COR-L47 (cell line): ENCODE data around the gene HEBP1.

Experiments used
- DNase-seq: peaks from one replicate; lab custom pipeline; 2025; lab: John Stamatoyannopoulos, UW

HEBP1 gene

GRCh38 chr12:12990700-12991468 lies 9.2 kb downstream of the HEBP1 start:
- DNase-seq: no peak

DNA sequence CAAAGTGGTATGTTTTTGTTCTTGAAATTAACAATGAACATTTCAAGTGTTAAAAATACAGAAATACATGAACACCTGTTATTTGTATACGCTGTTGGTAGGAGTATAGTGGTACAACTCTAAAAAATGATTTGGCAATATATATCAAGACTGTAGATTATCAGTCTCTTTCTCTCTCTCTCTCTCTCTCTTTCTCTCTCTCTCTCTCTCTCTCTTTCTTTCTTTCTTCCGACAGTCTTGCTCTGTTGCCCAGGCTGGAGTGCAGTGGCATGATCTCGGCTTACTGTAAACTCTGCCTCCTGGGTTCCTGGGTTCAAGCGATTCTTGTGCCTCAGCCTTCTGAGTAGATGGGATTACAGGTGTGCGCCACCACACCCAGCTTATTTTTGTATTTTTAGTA lies 12.6 kb downstream of the HEBP1 start:
- DNase-seq: no peak

DNA sequence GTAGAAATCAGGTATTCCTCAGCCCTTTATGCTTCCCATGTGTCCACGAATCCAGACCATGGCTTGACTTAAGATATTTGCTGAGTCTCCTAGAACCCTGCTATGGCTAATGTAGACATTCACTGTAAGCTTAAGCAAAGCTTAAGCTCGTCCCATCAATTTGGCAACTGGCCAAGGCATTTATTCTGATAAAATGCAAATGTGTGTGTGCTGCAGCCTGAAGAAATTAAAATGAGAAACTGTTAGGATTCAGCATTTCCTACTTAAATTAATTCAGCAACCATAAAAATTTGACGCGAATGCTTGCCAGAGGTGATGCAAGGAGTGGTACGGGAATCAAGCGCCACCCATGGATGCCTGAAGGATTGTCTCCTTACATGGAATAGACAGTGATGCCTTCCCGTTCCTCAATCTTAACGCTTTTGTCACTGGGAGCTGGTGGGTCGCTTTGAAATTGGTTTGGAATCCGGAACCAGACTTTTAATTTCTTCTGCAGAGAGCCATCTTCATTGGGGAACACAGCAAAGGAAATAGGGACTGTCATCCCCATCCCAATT lies 13.2 kb downstream of the HEBP1 start:
- DNase-seq: no peak

DNA sequence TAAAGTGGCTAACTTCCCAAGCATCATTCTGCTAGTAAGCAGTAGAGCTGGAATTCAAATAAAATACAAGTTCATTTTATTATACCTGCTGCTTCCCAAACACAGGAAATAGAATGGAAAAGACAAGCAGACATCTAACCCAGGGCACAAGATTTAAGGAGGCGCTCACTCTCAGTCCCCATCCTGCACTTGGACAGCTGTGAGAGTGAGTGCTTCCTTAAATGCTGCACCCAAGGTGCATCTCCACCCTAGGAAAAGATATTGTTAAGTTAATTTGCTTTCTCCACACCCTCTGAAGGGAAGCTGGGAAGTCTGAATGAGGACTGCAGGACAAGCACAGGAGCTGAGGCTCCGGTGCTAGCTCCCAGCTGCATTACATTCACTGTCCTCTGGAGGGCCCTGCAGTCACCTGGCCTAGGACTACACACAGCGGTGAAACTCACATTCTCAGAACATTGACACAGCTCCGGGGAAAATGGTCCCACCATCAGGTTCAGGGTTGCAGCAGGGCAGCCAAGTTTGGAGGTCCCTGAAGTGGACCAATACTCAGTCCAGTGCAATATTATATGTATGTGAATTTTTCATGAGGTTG lies 14.2 kb downstream of the HEBP1 start:
- DNase-seq: no peak

DNA sequence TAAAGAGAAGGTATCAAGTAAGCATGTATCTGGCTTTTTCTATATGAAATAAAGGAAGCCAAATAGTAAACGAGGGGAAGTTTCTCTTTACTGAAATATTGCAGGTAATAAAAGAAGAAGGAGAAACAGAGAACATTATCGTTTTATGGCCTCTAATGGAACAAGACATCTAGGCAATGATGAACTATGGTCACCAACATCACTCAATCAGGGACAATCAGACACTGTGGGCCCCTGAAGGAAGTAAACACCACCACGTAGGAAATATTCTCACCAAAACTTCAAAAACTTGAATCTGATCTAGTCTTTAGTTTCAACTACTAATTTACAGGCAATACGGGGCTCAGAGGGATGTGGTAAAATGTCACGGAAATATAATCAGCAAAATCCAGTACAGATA lies 15.9 kb downstream of the HEBP1 start:
- DNase-seq: no peak

- no peak for DNase-seq
Observed at GRCh38 chr12:12983420-12984035, 16.5 kb downstream of the HEBP1 start.

GRCh38 chr12:12982331-12982730 lies 17.7 kb downstream of the HEBP1 start:
- no peak for DNase-seq

DNA sequence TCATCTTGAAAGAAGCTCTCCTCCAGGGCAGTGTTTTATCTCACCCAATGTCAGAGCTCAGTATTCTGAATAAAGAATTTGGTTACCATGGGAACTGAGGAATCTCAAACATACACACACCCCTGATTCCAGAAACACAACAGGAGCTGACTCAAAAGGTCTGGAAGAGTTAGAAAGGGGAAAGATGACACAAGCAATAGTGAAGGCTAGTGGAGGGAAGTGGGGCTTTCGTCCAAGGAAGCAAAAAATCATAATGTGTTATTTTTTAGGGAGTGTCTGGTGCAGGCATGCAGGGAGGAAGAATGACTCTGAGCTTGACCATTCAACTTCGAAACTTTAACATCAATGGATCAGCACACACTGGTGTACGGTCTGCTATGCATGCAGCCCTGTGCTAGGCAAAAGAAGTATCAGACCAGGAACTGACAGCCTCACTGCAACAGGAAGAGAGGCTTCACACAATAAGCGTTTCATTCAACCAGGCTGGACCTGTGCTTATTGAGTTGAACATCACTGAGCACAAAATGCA lies 20.3 kb downstream of the HEBP1 start:
- DNase-seq: no peak

DNA sequence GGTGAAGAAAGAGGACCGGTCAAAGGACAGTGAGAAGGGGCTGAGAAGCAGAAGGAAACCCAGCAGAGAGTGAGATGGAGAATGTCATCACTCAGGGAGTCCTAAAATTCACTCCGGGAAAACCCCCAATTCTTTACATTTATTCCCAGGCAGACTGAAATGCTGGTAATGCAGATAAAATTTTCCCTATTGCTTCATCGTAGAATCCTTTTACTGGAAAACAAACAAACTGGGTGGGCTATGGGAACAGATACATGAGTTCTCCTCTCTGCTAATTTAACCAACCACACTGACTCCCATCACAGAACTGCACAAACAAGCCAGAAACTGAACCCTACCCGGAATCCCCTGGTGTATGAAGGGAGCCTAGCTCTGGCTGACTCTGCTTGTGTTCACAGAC lies 20.9 kb downstream of the HEBP1 start:
- no peak for DNase-seq

DNA sequence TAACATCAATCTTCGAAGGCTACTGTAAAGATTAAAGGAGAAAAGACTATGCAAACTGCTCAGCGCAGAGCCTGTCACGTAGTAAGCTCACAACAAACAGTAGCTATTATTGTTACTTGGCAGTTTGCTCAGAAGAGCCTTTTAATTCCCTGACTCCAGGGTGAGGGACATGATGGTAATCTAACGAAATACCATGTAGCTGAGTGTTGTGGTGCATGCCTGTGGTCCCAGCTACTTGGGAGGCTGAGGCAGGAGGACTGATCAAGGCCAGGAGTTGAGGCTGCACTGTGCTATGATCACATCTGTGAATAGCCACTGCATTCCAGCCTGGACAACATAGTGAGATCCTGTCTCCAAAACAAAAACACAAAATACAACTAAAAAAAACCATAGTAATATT lies 22.8 kb downstream of the HEBP1 start:
- no peak for DNase-seq

DNA sequence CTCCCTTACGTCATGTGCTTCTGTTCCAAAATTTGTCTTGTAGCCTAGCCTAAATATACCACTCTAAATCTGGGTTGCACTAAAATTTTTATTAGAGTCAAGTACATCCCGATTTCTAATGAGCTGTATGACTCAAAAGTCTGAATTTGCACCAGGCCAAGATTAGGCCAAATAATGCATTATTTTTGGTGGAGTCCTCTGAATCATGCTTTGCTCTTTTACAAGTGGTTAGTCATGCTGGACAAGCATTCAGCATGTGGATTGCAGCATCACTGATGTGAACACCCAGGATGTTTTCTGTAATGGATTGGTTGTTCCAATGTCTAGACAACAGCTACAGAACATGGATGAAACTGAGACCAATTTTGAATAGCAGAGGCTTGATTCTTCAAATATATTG lies 23.7 kb downstream of the HEBP1 start:
- no peak for DNase-seq

DNA sequence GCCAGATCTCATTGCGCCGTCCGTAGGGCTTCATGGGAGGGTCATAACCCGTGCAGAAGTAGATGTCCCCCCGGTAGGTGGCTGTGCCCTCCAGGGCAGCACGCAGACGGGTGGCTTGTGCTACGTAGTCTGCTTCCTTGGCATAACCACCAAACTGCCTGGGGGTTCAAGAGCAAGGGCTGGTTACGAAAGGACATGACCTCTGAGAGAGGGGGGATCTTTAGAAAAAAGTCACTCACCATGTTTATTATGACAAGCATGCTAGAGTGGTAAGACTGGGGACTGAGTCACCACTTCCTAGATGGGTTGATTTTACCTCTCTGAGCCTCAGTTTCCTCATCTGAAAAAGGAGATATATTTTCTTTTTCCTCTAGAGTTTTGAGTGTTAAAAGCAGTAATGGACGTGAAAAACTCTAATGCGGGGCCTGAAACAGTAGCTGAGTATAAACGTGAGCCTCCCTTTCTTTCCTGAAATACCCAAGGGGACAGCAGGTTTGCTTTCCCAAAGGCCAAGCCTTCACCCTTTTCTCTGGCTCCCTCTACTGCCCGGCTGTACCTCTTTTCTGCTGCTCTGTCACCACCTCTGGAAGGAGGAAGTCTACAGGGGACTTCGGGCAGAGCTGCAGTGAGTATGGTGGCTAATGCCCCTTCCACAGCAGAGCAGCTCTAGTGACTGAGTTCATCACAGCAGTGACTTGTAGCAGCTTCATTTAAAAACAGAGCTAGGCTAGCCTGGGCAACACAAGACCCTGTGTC lies 24.6 kb downstream of the HEBP1 start:
- DNase-seq: no peak

- no peak for DNase-seq
Observed at GRCh38 chr12:12974211-12974610, 25.9 kb downstream of the HEBP1 start.

DNA sequence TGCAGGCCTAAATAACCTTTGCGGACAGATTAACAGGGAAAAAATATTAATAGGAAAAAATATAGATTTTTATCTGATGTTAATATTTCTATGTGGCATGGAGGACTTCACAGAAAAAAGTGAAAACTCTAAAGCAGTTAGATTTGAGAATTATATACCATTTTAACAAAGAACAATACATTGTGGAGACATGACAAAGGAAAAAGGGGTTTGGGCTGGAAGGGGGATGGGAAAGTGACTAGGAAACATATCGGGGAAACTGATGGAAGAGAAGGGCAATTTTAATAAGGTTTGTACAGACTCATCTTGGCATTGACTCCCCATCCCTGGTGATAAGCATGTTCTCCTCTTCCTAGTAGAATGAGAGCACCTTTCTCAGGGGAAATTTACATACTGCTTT lies 27.0 kb downstream of the HEBP1 start:
- DNase-seq: no peak

GRCh38 chr12:12965836-12966235 lies 34.2 kb downstream of the HEBP1 start:
- DNase-seq: no peak

DNA sequence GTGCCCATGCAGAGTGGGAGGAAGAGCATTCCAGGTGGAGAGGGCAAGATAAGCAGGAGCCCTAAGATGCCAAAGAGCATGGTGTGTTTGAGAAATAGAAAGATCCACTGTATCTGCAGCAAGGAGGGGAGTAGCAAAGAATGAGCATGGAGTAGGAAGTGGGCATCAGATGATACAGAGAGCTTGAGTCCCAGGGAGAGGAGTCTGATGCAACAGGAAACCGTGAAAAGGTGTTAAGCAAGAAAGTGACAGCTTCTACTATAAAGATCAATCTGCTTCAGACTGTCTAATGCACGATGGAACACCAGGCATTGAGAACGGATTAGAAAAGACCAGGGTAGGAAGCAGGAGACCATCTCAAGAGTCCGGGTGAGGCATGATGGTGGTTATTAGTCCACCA lies 35.8 kb downstream of the HEBP1 start:
- no peak for DNase-seq

GRCh38 chr12:12960639-12961209 lies 39.3 kb downstream of the HEBP1 start:
- DNase-seq: no peak

DNA sequence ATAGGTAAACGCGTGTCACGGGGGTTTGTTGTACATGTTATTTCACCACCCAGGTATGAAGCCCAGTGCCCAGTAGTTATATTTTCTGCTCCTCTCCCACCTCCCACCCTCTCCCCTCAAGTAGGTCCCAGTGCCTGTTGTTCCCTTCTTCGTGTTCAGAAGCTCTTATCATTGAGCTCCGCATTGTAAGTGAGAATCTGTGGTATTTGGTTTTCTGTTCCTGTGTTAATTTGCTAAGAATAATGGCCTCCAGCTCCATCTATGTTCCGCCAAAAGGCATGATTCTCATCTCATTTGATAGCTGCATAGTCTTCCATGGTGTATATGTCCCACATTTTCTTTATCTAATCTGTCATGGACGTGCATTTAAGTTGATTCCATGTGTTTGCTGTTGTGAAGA lies 41.2 kb downstream of the HEBP1 start:
- DNase-seq: no peak

- no peak for DNase-seq
Observed at GRCh38 chr12:12954878-12955625, 45.0 kb downstream of the HEBP1 start.

- DNase-seq: no peak
Observed at GRCh38 chr12:12954356-12954755, 45.7 kb downstream of the HEBP1 start.

GRCh38 chr12:12952036-12952435 lies 48.0 kb downstream of the HEBP1 start, which contains the start of gene GPRC5D:
Gene GPRC5D, minus strand, starts transcription at chr12:12952170. Its CDS starts 1,786 bp downstream, at chr12:12950384.
- no peak for DNase-seq
